ENCODE results near the gene MYO3B. TPM values are rescaled to one million over a fixed set of nuclear protein-coding genes. Genes with fewer than 3 reads are reported as not detected.

MYO3B gene
- total and polyA plus RNA-seq, 4 donors = 0.50 to 0.61 (median 0.53) TPM

DNA sequence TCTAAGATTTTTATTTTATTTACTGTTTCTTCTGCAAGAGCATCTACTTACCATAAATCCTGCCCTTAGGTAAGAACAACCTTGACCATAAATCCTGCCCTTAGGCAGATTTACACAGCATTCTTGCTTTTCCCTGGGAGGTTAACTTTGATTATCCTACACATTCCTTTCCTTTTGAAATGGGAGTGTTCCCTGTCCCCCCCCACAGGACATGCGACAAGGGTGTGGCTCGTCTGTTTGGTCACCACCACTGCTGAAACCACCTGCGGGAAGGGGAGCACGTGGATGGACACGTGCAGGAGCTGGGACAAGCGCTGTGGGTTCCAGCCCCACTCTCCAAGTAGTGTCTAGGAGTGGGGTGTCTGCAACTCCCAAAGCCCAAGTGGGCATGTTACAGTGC lies 297.9 kb downstream of the MYO3B start:
- no peaks in the 10 kb centered on the region for H3K4me1 ChIP-seq (ENCODE audit: control insufficient read depth, insufficient read depth, low read length)
- DNase-seq (ENCODE audit: low read depth in 4 of 6, low spot score in 6 of 6) = no peak
- no peak overlapping the region for H3K27ac ChIP-seq (ENCODE audit: low read depth, low read length)
- H3K36me3 ChIP-seq (ENCODE audit: control insufficient read depth, insufficient read depth, low read length) = no peaks in the 10 kb centered on the region
- no peaks in the 10 kb centered on the region for H3K9me3 ChIP-seq (ENCODE audit: control insufficient read depth, insufficient read depth, low read length)
- 91% methylated on average over 6 of the region's 6 CpGs for WGBS (ENCODE audit: insufficient coverage)
- H3K4me3 ChIP-seq (ENCODE audit: low read depth, low read length) = no peak overlapping the region
- H3K27me3 ChIP-seq (ENCODE audit: control insufficient read depth, insufficient read depth, low read length) = no peaks in the 10 kb centered on the region

- no CpG with 5 or more reads among the region's 4 CpGs for WGBS (ENCODE audit: insufficient coverage)
- H3K27me3 ChIP-seq (ENCODE audit: control insufficient read depth, insufficient read depth, low read length) = no peaks in the 10 kb centered on the region
- H3K4me1 ChIP-seq (ENCODE audit: control insufficient read depth, insufficient read depth, low read length) = no peaks in the 10 kb centered on the region
- DNase-seq (ENCODE audit: low read depth in 4 of 6, low spot score in 6 of 6) = no peak
- H3K27ac ChIP-seq (ENCODE audit: low read depth, low read length) = no peak overlapping the region
- H3K4me3 ChIP-seq (ENCODE audit: low read depth, low read length) = no peak overlapping the region
- no peaks in the 10 kb centered on the region for H3K9me3 ChIP-seq (ENCODE audit: control insufficient read depth, insufficient read depth, low read length)
- no peaks in the 10 kb centered on the region for H3K36me3 ChIP-seq (ENCODE audit: control insufficient read depth, insufficient read depth, low read length)
Measured at GRCh38 chr2:170477630-170478029, 299.7 kb downstream of the MYO3B start.

GRCh38 chr2:170481201-170481600 lies 303.3 kb downstream of the MYO3B start:
- 89% methylated on average over 4 of the region's 4 CpGs for WGBS (ENCODE audit: insufficient coverage)
- Histone ChIP-seq H3K9me3 (ENCODE audit: control insufficient read depth, insufficient read depth, low read length) (no peaks in the 10 kb centered on the region), H3K4me1 (ENCODE audit: control insufficient read depth, insufficient read depth, low read length) (no peaks in the 10 kb centered on the region), H3K27ac (ENCODE audit: low read depth, low read length) (no peak overlapping the region), H3K4me3 (ENCODE audit: low read depth, low read length) (no peak overlapping the region), H3K27me3 (ENCODE audit: control insufficient read depth, insufficient read depth, low read length) (no peaks in the 10 kb centered on the region), H3K36me3 (ENCODE audit: control insufficient read depth, insufficient read depth, low read length) (no peaks in the 10 kb centered on the region)
- DNase-seq (ENCODE audit: low read depth in 4 of 6, low spot score in 6 of 6) = no peak

GRCh38 chr2:170484552-170484951 lies 306.6 kb downstream of the MYO3B start:
- no peak for DNase-seq (ENCODE audit: low read depth in 4 of 6, low spot score in 6 of 6)
- Histone ChIP-seq H3K4me3 (ENCODE audit: low read depth, low read length) (no peak overlapping the region), H3K27ac (ENCODE audit: low read depth, low read length) (no peak overlapping the region), H3K27me3 (ENCODE audit: control insufficient read depth, insufficient read depth, low read length) (no peaks in the 10 kb centered on the region), H3K36me3 (ENCODE audit: control insufficient read depth, insufficient read depth, low read length) (no peaks in the 10 kb centered on the region), H3K9me3 (ENCODE audit: control insufficient read depth, insufficient read depth, low read length) (no peaks in the 10 kb centered on the region), H3K4me1 (ENCODE audit: control insufficient read depth, insufficient read depth, low read length) (no peaks in the 10 kb centered on the region)

GRCh38 chr2:170485254-170486026 lies 307.5 kb downstream of the MYO3B start:
- no peak overlapping the region for H3K4me3 ChIP-seq (ENCODE audit: low read depth, low read length)
- WGBS (ENCODE audit: insufficient coverage) = no CpG with 5 or more reads among the region's 3 CpGs
- no peaks in the 10 kb centered on the region for H3K27me3 ChIP-seq (ENCODE audit: control insufficient read depth, insufficient read depth, low read length)
- H3K27ac ChIP-seq (ENCODE audit: low read depth, low read length) = no peak overlapping the region
- H3K9me3 ChIP-seq (ENCODE audit: control insufficient read depth, insufficient read depth, low read length) = no peaks in the 10 kb centered on the region
- no peaks in the 10 kb centered on the region for H3K36me3 ChIP-seq (ENCODE audit: control insufficient read depth, insufficient read depth, low read length)
- H3K4me1 ChIP-seq (ENCODE audit: control insufficient read depth, insufficient read depth, low read length) = no peaks in the 10 kb centered on the region
- DNase-seq (ENCODE audit: low read depth in 4 of 6, low spot score in 6 of 6) = no peak

- WGBS (ENCODE audit: insufficient coverage) = 100% methylated on average over 2 of the region's 3 CpGs
- H3K27ac ChIP-seq (ENCODE audit: low read depth, low read length) = no peak overlapping the region
- H3K4me1 ChIP-seq (ENCODE audit: control insufficient read depth, insufficient read depth, low read length) = no peaks in the 10 kb centered on the region
- no peaks in the 10 kb centered on the region for H3K36me3 ChIP-seq (ENCODE audit: control insufficient read depth, insufficient read depth, low read length)
- H3K4me3 ChIP-seq (ENCODE audit: low read depth, low read length) = no peak overlapping the region
- H3K27me3 ChIP-seq (ENCODE audit: control insufficient read depth, insufficient read depth, low read length) = no peaks in the 10 kb centered on the region
- DNase-seq (ENCODE audit: low read depth in 4 of 6, low spot score in 6 of 6) = no peak
- no peaks in the 10 kb centered on the region for H3K9me3 ChIP-seq (ENCODE audit: control insufficient read depth, insufficient read depth, low read length)
Measured at GRCh38 chr2:170486730-170487129, 308.8 kb downstream of the MYO3B start.

- H3K36me3 ChIP-seq (ENCODE audit: control insufficient read depth, insufficient read depth, low read length) = no peaks in the 10 kb centered on the region
- WGBS (ENCODE audit: insufficient coverage) = no CpG with 5 or more reads among the region's 1 CpG
- DNase-seq (ENCODE audit: low read depth in 4 of 6, low spot score in 6 of 6) = no peak
- no peaks in the 10 kb centered on the region for H3K27me3 ChIP-seq (ENCODE audit: control insufficient read depth, insufficient read depth, low read length)
- H3K9me3 ChIP-seq (ENCODE audit: control insufficient read depth, insufficient read depth, low read length) = no peaks in the 10 kb centered on the region
- H3K4me3 ChIP-seq (ENCODE audit: low read depth, low read length) = no peak overlapping the region
- no peak overlapping the region for H3K27ac ChIP-seq (ENCODE audit: low read depth, low read length)
- H3K4me1 ChIP-seq (ENCODE audit: control insufficient read depth, insufficient read depth, low read length) = no peaks in the 10 kb centered on the region
Measured at GRCh38 chr2:170488807-170489206, 310.9 kb downstream of the MYO3B start.

DNA sequence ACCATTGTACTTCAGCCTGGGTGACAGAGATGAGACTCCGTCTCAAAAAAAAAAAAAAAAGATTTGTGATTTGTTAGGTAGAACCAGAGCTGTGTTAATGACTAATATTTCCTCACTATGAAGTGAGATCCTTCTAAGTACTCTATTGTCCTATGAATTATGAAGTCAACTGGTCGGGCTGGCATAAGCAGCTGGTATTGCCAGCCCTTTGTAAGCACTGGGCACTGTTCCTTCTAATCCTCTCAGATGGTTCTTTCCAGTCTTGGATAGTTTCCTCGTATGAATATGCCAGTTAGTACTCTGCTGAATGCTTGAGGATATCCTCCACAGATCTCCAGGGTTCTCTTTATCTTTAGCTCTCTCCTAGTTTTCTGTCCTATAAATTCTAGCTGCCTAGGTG lies 314.1 kb downstream of the MYO3B start:
- Histone ChIP-seq H3K4me1 (ENCODE audit: control insufficient read depth, insufficient read depth, low read length) (no peaks in the 10 kb centered on the region), H3K27me3 (ENCODE audit: control insufficient read depth, insufficient read depth, low read length) (no peaks in the 10 kb centered on the region), H3K36me3 (ENCODE audit: control insufficient read depth, insufficient read depth, low read length) (no peaks in the 10 kb centered on the region), H3K4me3 (ENCODE audit: low read depth, low read length) (no peak overlapping the region), H3K27ac (ENCODE audit: low read depth, low read length) (no peak overlapping the region), H3K9me3 (ENCODE audit: control insufficient read depth, insufficient read depth, low read length) (no peaks in the 10 kb centered on the region)
- no CpG with 5 or more reads among the region's 3 CpGs for WGBS (ENCODE audit: insufficient coverage)
- no peak for DNase-seq (ENCODE audit: low read depth in 4 of 6, low spot score in 6 of 6)

DNA sequence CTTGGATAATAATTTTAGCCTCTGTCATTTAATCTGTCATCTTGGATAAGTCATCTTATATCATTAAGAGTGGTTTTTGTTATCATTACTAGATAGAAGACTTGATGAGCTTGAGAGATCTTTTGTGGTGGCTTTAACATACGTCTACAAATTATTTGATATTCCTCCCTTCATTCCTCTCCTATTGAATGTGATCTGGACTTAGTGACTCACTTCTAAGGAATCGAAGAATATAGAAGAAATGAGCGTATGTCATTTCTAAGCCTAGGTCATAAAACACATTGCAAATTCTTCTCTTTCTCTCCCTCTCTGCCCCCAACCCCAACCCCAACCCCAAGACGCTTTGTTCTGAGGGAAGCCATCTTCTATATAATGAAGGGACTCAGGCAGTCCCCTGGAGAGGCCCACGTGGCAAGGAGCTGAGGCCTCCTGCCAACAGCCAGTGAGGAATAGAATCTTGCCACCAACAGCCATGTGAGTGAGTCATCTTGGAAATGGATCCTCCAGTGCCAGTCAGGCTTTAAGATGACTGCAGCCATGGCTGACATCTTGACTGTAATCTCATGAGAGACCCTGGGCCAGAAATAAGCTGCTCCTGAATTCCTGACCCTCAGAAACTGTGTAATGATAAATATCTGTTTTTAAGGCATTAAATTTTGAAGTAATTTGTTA lies 315.6 kb downstream of the MYO3B start:
- Histone ChIP-seq H3K27ac (ENCODE audit: low read depth, low read length) (no peak overlapping the region), H3K4me3 (ENCODE audit: low read depth, low read length) (no peak overlapping the region), H3K9me3 (ENCODE audit: control insufficient read depth, insufficient read depth, low read length) (no peaks in the 10 kb centered on the region), H3K36me3 (ENCODE audit: control insufficient read depth, insufficient read depth, low read length) (no peaks in the 10 kb centered on the region), H3K27me3 (ENCODE audit: control insufficient read depth, insufficient read depth, low read length) (no peaks in the 10 kb centered on the region), H3K4me1 (ENCODE audit: control insufficient read depth, insufficient read depth, low read length) (no peaks in the 10 kb centered on the region)
- DNase-seq (ENCODE audit: low read depth in 4 of 6, low spot score in 6 of 6) = no peak
- no CpG with 5 or more reads among the region's 5 CpGs for WGBS (ENCODE audit: insufficient coverage)

- Histone ChIP-seq H3K9me3 (ENCODE audit: control insufficient read depth, insufficient read depth, low read length) (no peaks in the 10 kb centered on the region), H3K27me3 (ENCODE audit: control insufficient read depth, insufficient read depth, low read length) (no peaks in the 10 kb centered on the region), H3K36me3 (ENCODE audit: control insufficient read depth, insufficient read depth, low read length) (no peaks in the 10 kb centered on the region), H3K4me3 (ENCODE audit: low read depth, low read length) (no peak overlapping the region), H3K27ac (ENCODE audit: low read depth, low read length) (no peak overlapping the region), H3K4me1 (ENCODE audit: control insufficient read depth, insufficient read depth, low read length) (no peaks in the 10 kb centered on the region)
- no peak for DNase-seq (ENCODE audit: low read depth in 4 of 6, low spot score in 6 of 6)
- WGBS (ENCODE audit: insufficient coverage) = 91% methylated on average over 1 of the region's 1 CpG
Measured at GRCh38 chr2:170495896-170496295, 317.9 kb downstream of the MYO3B start.
